Sciatic nerve (tissue), 2 donors: ENCODE data around the gene BAZ1B. TPM values are rescaled to one million over a fixed set of nuclear protein-coding genes. Genes with fewer than 3 reads are reported as not detected.

Experiments
- ATAC-seq: fragments of 200-7000 bp; cut with Tn5 transposase; one replicate; pipeline ENCODE4 v1.9.1; 2020; ENCODE audit warnings: mild to moderate bottlenecking, moderate library complexity
- DNase-seq: peaks from one replicate; pipeline ENCODE4 v3.0.0-alpha.2; 2020; ENCODE audit warnings: low spot score
- intact Hi-C: fragments of 100-400 bp; cut with DNase I; formaldehyde crosslinking; loops from one replicate; pipeline ENCODE4 v1.14.2; 2022
- total RNA-seq: library from RNA; stranded (reverse); fragmentation: NEBNext Ultra II Directional; extraction: Animal tissue kit (Norgen Biotek cat#: 25700); gene quantifications from one replicate; pipeline ENCODE4 v1.2.1, GENCODE V29; 2021
- donor health status: DM: no; HTN: no; CAD: no.
- donor health status: DM: no; HTN: no; CAD: no.

The BAZ1B gene
- total RNA-seq, 1 donor from 2014 or later, result 66.9 TPM

GRCh38 chr7:73454424-73454823, 67.7 kb downstream of the BAZ1B start:
- DNase-seq (no peak), ATAC-seq (no peak)
- intact Hi-C loops, result no loop called here

GRCh38 chr7:73452999-73453635, 69.0 kb downstream of the BAZ1B start:
- DNase-seq, result no peak
- no peak for ATAC-seq
- intact Hi-C loops, result no loop called here

GRCh38 chr7:73451780-73452398, 70.2 kb downstream of the BAZ1B start:
- intact Hi-C loops, result no loop called here
- DNase-seq, result no peak

GRCh38 chr7:73449422-73449821, 72.7 kb downstream of the BAZ1B start:
- intact Hi-C loops, result no loop called here
- DNase-seq, result no peak
- no peak for ATAC-seq

More at GRCh38 chr7:73451780-73452398, 70.2 kb downstream of the BAZ1B start:
- peak; percentile 68 for ATAC-seq

- DNase-seq, result no peak
- ATAC-seq, result peak; percentile 25
- intact Hi-C loops, result no loop called here
Observed at GRCh38 chr7:73448609-73449008, 73.5 kb downstream of the BAZ1B start.

GRCh38 chr7:73447121-73447733, 74.9 kb downstream of the BAZ1B start:
- ATAC-seq (no peak), DNase-seq (no peak)
- intact Hi-C loops, result no loop called here

GRCh38 chr7:73446682-73447081, 75.4 kb downstream of the BAZ1B start:
- intact Hi-C loops, result no loop called here
- ATAC-seq (no peak), DNase-seq (no peak)

DNA sequence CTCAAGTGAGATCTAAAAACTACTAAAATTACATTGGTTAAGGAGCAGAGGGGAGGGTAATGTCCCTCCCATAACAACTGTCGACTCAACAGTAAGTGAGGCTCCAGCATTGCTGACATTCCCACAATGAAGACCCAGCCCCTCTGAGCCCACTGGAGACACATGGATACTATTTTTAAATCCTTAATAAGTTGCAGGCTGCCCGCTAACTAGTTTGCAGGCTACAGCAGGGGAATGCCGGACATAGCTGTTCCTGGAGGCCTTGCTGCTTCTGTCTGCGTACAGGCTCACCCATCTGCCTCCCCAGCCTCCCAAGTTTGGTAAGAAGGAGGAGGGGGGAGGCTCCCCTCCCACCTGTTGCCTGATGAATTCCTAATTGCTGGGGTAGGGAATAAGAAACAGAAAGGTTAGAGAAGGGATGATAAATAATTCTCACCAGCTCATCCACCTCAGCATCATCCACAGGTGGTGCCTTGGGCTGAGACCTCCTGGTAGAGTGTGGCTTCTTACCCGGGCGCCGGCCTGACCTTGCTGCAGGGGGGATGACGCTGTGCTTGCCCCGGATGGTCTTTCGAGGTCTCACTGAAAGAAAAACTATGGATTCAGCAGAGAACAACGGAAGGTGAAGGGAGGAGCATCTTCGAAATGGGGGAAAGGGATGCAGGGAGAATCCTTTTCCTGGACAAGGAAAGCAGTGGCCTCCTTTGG, 78.4 kb downstream of the BAZ1B start:
- no peak for ATAC-seq
- intact Hi-C loops, result no loop called here
- no peak for DNase-seq

GRCh38 chr7:73442903-73443500, 79.1 kb downstream of the BAZ1B start:
- intact Hi-C loops, result no loop called here
- ATAC-seq (no peak), DNase-seq (no peak)

- ATAC-seq (no peak), DNase-seq (peak; percentile 27)
- intact Hi-C loops, result no loop called here
Observed at GRCh38 chr7:73442222-73442902, 79.7 kb downstream of the BAZ1B start.

GRCh38 chr7:73439410-73439704, 82.7 kb downstream of the BAZ1B start:
- DNase-seq (no peak), ATAC-seq (no peak)
- intact Hi-C loops, result no loop called here

GRCh38 chr7:73438547-73439409, 83.3 kb downstream of the BAZ1B start:
- no peak for DNase-seq
- intact Hi-C loops, result no loop called here
- no peak for ATAC-seq

GRCh38 chr7:73437621-73438416, 84.3 kb downstream of the BAZ1B start:
- no peak for DNase-seq
- intact Hi-C loops, result no loop called here
- peak; percentile 58 for ATAC-seq

- ATAC-seq, result no peak
- no peak for DNase-seq
- intact Hi-C loops, result no loop called here
Observed at GRCh38 chr7:73437091-73437490, 85.0 kb downstream of the BAZ1B start.

- DNase-seq (no peak), ATAC-seq (peak; percentile 3)
- intact Hi-C loops, result no loop called here
Observed at GRCh38 chr7:73436031-73436929, 85.8 kb downstream of the BAZ1B start.

- intact Hi-C loops, result no loop called here
- no peak for DNase-seq
- ATAC-seq, result peak; percentile 4
Observed at GRCh38 chr7:73435471-73436009, 86.6 kb downstream of the BAZ1B start.
